Hematopoietic multipotent progenitor cell (in vitro differentiated cells): ENCODE data around the gene ACBD4. TPM values are rescaled to one million over a fixed set of nuclear protein-coding genes. Genes with fewer than 3 reads are reported as not detected.
A peak's percentile ranks its signal among the peaks of the same experiment; 100 is the strongest.
"Not testable (repeated sequence)": the region's sequence is repeated elsewhere in the genome, so short reads cannot be mapped to it uniquely, and the experiment has no call there.

Source experiments
- DNase-seq, 3 donors: peaks; one replicate each; pipeline ENCODE4 v3.0.0-alpha.2; 2011 to 2015; ENCODE audit warnings: low read depth in 2 of 3, low spot score in 2 of 3
- total RNA-seq: library from RNA; depleted of rRNA; stranded (reverse); fragments of >200 nt; gene quantifications from one replicate; pipeline ENCODE4 v1.2.3, GENCODE V29; 2012

The ACBD4 gene
- total RNA-seq, 1 donor, result 13.2 TPM

DNA sequence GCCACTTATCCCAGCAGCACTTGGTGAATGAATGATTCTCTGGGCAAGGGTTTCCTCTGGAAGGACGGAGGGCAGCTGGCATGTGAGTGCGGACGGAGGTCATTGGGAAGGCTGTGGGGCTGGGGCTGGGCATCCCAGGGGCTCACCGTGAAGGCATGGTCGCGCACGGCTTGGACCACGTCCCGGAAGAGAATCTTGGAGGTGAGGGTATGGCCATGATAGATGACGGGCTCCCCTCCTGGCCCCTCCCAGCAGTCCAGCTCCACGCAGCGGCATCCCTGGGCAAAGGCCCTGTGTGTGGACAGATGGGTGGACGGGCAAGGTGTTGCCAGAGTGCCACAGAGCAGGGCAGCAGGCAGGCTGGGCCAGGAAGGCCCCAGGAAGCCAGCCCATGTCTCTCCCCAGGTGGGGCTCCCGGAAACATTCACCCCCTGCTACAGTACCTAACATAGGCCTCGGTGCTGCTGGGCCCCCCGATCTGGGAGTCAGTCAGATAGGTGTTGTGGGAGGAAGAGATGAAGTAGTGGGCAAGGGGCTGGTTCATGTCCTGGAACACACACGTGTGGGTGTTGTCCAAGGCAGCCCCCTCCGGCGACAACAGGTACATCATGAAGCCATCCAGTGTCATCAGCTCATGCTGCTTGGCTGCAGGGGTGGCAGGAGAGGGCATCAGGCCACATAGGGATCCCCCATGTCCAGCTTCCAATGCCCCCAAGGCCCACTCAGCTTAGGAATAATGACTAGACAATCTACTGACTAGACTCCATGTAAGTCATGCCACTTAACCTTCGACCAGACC is 17.4 kb upstream of the ACBD4 start:
- no peak for DNase-seq

DNA sequence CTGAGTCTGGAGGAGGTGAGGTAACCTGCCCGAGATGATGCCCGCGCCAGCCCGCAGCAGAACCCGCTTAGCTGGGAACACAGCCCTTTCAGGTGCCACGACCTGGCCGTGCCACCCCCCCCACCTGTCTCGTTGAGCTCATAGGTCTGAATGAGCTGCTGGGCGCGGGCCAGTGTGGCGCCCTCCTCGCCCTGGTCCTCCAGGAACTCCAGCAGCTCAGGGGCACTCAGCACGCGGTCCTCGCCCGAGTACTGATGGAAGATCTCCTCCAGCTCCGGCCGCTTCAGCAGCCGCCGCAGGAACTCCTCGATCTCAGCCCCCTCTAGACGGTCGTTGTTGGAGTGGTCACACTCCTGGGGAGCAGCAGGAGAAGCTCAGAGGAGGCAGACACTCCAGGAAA is 16.8 kb upstream of the ACBD4 start:
- no peak for DNase-seq

DNA sequence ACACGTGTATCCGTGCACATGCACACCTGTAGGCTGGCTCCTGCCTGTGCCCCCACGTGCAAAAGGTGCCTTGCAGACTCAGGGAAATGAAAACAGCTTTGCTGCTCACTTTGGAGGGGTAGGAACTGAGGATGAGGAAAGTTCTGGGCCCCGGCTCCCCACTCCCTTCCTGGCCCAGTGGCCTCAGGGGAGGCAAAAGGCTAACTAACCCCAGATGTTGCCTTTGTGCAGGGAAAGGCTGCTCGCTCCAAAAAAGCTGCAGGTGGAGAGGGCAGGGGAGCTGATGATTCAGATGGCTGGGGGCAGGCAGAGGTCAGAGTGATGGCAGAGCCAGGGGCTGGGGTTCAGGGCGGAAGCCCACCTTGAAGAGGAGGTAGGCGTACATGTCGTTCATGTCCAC is 15.5 kb upstream of the ACBD4 start:
- DNase-seq, result no peak

DNA sequence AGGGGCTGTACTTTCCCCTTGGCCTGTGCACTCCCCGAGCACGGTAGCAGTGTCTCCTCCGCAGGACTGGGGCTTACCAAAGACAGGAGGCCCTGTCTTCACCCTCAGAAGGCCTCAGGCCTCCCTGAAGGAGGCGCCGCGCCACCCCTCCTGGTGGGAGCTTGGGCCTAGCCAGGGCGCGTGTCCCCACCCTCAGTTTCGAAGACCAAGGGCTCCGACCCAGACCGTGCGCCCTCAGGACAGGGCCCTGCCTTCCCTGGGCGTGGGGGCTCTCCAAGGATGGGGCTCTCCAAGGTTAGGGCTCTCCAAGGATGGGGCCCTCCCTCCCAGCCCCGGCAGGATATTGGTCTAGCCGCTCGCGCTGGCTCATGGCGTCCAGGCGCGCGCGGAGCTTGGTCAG is 14.9 kb upstream of the ACBD4 start:
- no peak for DNase-seq

DNA sequence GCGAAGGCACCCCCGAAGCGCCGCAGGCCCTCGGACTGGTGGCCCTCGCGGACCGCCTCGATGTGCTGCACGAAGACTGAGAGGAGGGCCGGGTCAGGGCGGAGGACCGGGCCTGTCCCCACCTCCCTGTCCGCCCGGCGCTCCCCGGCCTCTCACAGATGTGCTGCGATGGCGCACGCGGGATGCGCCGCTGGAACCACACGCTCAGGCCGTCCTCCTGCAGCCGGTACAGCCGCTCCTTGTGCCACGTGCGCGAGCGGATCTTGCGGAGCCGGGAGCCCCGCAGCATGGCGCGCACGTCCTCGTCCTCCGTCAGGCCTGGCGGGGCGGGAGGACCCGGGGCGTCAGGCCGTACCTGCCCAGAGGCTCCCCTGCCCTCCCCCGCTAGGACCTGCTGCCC is 14.4 kb upstream of the ACBD4 start:
- no peak for DNase-seq

DNA sequence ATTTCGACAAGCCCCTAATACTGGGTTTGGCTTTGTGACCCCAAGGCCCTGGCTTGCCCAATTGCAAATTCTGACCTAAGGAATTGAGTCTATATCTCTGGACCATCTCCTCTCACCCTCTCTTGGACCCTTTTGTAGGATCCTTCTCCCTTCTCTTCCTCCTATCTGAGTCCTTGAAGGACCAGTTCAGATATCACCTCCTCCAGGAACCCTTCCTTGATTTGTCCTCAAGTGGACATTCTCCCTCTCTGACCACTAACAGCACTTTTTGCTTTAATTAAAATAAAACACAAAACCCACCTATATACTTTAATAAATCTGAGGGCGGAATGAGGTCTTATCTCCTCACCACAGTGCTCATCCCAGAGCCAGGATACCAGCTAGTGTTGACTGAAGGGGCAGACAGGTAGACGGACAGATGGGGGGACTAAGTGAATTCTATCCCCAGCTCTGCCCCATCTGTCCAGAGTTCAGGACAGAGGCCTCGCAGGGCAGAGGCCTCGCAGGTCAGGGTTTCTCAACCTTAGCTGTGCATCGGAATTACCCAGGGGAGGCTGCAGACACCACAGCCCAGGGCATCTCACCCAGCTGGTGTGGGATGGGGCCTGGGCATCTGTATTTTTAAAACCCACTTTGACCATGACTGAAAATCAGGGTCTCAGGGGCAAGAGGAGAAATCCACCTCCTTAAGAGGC is 12.3 kb upstream of the ACBD4 start:
- no peak for DNase-seq

DNA sequence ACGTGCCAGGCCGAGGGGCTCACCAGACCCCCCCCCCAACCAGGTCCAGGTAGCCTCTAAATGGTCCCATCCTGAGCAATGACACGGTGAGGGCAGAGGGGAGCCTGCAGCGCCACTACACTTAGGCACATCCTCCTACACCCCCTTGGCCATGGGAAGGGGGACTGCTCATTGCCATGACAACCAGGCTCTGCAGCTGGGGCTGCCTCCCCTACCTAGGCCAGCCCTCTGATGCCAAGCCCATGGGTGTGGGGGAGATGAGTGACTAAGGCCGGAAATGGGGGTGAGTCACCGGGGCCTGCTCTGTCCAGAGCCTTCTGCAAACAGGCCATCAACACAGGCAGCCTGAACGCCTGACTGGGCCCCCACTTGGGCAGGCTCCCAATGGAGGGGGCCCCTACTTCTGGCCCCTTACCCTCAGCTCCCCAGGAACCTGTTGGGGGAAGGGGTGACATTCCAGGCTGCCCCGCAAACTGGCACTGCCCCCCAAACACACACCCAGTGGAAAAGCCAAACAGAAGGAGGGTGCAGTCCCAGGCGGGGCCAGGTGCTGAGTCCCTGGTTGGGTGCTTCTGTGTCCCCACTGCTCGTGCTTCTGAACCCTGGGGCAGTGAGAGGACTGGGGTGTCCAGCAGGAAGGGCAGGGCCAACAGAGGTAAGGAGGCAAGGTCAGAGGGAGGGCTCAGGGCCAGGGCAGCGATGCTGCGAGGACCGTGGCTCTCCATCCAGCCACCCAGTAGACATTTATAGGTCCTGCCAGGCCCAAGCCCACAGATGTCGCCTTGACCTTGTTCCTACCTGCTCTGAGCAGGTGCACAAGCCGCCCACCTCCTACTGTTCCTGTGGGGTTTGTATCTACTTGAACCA is 11.3 kb upstream of the ACBD4 start:
- DNase-seq, result peak in 2 of 3 donors; percentile 74 to 81

DNA sequence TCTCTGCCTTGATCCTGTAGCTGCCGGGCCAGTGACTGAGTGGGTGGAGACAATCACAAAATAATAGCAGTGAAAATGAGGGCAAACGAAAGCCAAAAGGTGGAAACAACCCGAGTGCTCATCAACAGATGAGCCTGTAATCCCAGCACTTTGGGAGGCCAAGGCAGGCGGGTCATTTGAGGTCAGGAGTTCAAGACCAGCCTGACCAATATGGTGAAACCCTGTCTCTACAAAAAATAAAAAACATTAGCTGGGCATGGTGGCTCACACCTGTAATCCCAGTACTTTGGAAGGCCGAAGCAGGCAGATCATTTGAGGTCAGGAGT is 10.7 kb upstream of the ACBD4 start:
- DNase-seq, result not testable (repeated sequence)

DNA sequence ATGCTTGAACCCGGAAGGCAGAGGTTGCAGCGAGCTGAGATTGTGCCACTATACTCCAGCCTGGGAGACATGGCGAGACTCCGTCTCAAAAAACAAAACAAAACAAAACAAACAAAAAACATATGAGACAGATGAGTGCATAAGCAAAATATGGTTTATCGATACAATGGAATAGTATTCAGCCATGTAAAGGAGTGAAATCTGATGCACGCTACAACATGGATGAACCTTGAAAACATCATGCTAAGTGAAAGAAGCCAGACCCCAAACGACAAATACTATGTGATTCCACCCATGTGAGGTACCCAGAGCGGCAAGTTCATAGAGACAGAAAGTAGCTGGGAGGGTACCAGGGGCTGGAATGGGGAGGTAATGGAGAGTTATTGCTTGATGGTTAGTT is 10.0 kb upstream of the ACBD4 start:
- DNase-seq, result no peak

DNA sequence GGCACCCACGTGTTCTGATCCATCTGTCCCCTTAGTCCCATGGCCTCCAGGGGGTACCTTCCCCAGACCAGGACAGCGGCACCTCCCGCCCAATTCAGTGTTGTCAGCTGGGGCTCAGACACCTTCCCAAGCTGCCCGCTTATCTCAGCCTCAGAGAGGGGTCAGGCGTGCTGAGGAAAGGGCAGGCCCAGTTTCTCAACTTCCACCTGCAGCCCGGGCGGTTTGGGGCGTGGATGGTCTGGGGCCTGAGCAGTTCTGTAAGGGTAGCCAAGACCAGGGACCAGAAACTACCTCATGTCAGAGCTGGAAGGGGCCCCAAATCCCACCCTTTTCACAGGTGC is 8.3 kb upstream of the ACBD4 start:
- DNase-seq, result no peak

DNA sequence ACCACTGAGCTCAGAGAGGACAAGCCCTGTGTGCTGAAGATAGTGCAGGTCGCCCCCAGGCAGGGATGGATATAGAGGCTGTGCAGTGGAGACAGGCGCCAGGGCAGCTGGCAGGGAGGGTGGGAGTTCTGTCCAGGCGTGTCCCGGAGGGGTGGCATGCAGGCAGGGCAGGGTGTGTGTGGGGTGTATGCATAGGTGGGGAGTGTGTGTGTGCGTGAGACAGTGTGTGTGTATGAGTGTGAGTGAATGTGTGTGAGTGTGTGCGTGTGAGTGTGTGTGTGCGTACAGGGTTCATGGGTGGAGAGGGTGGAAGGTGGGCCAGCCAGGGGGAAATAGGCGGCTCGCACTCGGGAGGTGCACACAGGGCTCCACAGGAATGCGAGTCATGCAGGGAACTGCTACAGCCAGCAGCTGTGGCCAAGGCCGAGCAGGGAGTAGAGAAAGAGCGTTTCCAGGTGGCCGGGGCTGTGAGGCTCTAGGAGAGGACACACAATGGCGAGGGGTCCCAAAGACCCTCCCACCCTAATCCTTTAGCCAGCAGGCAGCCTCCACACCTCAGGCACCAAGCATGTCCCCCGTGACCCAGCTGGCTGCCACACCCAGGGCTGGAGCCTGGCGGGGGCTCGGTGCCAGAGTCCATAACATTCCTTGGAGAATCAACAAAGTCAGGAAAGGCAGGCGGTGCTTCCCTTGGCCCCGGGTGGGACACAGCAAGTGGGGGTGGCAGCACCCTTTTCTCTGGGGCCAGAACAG is 7.8 kb upstream of the ACBD4 start:
- DNase-seq, result no peak

DNA sequence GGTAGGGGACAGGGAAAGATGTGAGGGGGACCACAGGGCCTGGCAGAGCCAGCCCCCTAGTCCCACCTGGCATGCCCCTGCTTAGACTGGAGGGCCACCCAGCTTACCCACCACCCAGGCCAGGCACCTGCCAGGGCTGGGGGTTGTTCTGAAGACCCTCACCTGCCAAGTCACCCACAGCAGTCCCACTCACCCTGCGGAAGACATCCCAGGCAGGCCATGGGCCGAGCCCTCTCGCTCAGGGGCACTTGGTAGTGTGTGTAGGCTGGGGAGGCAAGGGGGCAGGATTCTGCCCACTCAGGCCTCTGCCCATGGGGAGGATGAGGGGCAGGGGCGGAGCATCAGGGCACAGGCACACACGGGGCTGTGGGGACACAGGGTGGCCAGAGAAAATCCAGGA is 7.2 kb upstream of the ACBD4 start:
- no peak for DNase-seq

DNA sequence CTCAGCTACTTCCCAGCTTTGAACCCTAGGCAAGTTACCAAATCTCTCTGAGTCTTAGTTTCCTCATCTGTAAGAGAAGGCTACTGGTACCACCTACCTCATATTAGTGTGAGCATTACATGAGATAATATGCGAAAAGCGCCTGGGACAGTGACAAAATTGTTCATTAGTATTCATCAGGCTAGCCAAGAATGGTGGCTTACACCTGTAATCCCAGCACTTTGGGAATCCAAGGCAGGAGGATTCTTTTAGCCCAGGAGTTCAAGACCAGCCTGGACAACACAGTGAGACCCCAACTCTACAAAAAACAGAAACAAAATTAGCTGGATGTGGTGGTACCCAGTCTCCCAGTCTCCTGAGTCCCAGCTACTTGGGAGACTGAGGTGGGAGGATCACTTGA is 6.5 kb upstream of the ACBD4 start:
- no peak for DNase-seq

DNA sequence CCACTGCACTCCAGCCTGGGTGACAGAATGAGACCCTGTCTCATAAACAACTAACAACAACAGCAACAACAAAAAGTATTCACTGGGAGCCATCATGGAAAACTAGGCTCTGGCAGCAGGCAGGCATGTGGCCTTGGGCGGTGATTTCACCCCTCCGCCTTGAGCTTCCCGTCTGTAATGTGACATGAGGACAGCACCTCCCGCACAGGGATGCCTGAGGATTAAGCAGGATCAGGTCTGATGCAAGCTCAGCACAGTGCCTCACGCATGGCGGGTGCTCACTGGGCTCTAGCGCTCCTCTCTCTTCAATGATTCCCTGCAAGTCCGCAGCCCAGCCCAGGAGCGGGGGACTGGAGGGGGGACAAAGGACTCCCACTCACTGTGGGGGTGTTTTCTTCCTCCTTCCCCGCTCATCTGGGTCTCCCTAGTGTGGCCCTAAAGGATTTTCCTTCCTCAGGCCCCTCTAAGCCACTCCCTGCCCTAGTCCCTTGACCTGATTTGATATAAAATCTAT is 6.0 kb upstream of the ACBD4 start:
- DNase-seq, result no peak

DNA sequence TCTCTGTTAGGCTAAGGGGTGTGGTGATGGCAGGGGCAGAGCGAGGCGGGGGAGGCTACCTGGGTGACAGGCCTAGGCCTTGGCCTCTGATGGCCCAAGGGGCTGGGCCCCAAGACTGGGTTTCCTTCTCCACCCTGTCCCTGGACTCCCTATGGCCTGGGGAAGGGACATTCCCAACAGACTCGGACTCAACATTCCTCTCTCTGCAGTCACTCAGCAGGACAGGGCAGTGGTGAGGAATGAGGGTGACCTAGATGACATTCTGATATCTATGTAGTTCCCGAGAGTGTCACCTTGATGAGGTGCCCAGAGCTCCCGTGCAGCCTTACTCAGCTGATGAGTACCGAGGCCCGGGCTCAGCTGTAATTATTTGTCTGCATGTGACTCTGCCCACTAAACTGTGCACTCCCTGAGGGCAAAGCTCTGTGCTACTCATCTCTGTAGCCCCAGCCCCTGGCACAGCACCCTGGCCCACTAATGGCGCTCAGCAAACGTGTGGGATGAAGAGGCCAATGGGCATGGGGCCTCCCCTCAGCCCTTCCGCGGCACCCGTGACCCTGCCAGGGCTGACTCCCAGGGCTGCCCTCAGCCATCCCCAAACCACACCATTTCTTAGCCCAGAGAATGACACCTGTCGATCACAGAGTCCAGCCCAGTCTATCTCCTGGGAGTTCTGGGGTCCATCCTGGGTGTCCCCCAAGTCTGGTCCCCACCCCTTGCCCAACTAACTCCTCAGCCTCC is 5.4 kb upstream of the ACBD4 start:
- DNase-seq, result no peak

DNA sequence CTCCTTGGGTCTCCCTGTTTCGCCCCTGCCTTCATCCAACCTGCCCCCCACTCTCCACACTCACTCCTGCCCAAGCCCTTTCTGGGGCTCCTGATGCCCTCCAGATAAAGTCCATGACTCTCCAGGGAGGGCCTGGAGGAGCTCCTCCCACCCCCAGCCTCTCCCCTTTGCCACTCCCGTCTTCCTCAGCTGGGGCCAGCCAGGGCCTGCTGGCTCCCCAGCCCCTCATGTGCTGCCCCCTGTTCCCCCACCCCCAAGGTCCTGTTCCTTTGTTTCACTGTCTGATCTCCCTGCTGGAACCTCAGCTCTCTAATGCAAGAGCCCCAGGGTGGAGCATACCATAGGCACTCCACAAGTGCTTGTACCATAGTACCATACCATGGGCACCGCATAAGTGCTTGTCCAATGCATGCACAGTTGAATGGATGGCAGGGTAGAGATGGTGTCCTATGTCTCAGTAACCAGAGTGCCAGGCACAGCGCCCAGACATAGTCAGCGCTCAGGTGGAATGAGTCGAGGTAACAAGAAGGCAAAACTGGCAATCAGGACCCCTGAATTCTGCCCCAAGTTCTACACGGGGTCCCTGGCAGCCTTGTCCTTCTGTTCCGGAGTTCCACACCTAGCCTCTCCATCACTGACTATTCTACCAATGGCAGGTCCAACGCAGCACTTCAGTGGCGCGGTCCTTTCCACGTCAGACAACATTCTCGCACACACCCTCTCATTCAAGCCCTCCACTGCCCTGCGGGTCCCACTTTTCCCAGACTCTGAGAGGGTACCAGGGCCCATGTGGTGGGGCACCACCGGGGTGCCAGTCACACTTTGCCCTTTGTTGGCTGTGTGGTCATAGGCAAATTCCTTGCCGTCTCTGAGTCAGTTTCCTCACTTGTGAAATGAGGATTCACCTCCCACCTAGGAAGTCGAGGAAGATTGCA is 4.5 kb upstream of the ACBD4 start:
- no peak for DNase-seq

DNA sequence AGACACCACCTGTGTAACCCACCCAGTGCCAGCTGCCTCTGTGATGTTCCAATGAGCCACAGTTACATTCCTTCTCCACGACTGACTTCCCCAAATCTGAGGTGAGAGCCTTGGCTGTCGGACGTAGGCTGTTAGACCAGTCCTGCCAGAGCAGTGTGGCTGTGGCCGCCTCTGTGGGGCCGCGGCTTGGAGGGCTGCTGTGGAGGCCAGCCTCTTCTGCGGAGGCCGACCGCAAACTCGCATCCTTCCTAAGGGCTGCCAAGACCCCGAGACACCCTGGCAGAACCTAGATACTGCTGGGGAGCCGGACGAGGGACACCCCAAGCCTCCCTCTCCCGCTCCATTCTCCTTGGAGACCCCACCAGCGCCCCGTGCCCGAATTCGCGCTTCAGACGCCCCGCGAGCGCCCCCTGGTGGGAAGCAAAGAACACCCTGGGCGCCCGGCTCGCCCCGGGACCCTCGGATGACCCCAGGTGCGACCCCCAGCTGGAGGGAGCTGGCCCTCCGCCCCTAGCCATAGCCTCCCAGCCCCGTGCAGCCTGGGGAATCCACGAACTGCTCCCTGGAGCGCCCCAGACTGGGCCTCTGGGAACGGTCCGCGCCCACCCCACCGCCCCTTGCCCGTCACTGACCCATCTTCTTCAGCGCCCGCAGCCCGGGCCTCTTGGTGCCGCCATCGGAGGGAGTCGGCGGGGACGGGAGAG is 3.7 kb upstream of the ACBD4 start:
- DNase-seq, result peak in 2 of 3 donors; percentile 50 to 60

DNA sequence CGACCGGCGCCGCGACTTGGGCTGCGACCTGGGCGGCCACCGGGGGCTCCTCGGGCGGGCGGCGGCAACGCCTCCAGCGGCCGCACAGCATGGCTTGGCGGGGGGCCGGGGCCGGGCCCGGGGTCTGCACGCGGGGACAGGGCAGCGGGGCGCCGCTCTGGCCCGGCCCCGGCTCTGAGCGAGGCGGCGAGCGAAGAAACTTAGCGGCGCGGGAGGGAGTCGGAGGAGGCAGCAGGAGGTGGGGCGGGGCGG is 3.2 kb upstream of the ACBD4 start, which contains the start of gene PLCD3:
PLCD3 (minus strand) TSS at position 196 of the 252 bp plus-strand sequence; CDS start at position 91, 105 bp downstream.
- DNase-seq, result no peak
